Stimulated activated CD8-positive, alpha-beta memory T cell treated with anti-CD3 and anti-CD28 coated beads, Interleukin-7, amount 100 ng/mL, for 48 hours (primary cell): ENCODE data around the gene TLR10.

Experiments
- DNase-seq, 2 donors: peaks; one replicate each; pipeline ENCODE4 v3.0.0-alpha.2; 2020; ENCODE audit warnings: low read depth in 1 of 2; ENCODE audit errors: extremely low read depth in 1 of 2

The TLR10 gene

GRCh38 chr4:38733663-38734062, 49.1 kb downstream of the TLR10 start:
- DNase-seq, result no peak

DNA sequence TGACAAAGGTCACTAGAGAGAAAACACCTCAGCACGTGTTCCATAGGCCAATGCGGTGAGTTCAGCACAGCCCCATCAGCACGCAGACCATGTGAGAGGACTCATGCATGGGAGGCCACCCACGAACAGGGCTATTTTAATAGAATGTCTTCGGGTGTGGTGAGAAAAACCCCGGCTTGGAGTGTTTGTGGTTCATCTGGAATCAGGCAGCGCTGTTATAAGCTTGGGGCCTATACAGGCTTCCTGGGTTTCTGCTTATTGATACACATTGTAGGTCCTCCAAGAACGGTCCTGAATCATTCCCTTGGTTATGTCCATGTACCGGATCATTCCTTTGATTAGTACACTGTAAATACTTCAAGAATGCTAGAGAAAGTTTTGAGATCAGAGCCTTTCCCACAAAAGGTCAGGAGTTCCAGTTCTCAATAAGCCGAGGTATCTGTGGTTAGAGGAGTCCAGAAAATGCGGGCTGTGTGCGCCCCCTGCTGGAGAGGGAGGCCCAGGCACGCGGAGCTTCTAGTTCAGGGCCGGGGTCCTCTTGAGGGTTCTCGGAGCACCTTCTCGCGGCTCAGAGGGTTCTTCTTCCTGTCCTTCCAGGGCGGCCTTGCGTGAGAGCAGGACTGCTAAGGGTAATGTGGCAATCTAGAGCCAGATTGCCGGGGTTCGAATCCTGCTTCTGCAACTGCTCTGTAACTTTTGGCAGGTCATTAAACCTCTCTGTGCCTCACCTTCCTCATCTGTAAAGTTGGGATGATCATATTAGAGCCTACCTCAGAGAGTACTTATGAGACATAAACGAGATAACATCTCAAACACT, 51.8 kb downstream of the TLR10 start:
- DNase-seq, result peak; percentile 49 to 66

GRCh38 chr4:38730493-38730829, 52.3 kb downstream of the TLR10 start:
- no peak for DNase-seq

GRCh38 chr4:38728631-38729141, 54.1 kb downstream of the TLR10 start:
- no peak for DNase-seq

DNA sequence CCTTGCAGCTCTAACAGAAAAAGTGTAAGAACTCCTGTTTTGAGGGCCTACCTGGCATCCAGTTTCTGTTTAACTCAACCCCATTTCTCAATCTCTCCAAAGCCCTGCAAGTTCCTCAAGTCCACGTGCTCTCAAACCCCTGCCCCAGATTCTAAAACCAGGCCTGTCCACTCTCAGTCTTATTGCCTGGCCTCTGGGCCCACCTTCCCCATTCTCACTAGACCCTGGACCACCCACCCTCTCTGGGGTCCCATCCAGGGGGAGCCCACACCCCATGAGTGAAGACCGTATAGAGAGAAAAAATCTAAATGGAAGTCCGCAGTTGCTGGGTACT, 58.3 kb downstream of the TLR10 start:
- no peak for DNase-seq

DNA sequence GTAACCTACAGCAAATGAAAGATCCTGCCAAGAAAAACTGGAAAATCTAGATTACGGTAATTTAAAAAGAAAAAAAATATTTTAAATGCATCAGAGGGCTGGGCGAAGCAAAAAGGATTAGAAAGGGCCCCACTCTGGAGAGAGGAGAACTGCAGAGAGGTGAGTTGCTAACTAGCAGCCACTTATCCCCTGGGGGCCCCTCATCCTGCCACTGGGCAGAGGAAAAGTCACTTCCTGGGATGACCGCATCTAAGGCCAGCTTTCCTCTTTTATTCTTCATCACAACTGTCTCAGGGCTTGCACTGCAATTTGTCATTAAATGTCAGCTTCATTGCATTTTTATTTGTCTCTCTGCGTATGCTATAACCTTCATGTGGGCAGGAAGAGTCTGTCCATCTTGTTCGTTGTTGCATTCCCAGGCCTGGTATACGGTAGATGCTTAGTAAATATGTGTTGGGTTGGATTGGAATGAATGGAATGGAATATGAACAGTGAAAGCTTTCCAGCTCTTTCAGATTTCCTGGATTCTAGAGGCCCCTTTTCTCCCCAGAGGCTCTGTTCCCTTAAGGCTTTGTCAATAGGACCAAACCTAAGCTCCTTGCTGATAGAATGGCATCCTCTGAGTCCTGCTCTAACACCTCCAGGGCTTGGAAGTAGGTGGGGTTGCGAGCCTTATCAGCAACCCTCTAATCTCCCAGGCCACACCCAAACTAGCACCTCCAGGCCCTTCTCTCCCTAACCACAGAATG, 58.9 kb downstream of the TLR10 start:
- DNase-seq, result no peak

GRCh38 chr4:38723114-38723513, 59.7 kb downstream of the TLR10 start:
- DNase-seq, result no peak
